Measurements from ENCODE around the gene EIF4G3. TPM values are rescaled to one million over a fixed set of nuclear protein-coding genes. Genes with fewer than 3 reads are reported as not detected.

The EIF4G3 gene
- polyA plus RNA-seq, 3 donors, result 5.1 to 34.2 (median 5.8) TPM

- no peaks in the 10 kb centered on the region for H3K9me3 Mint-ChIP-seq
- Histone ChIP-seq H3K27me3 (ENCODE audit: control insufficient read depth in 2 of 2, insufficient read depth in 2 of 2, low read length in 2 of 2) (no peaks in the 10 kb centered on the region), H3K4me3 (replicated peaks in 1 of 3; ENCODE audit: low read depth in 2 of 3, low read length in 3 of 3) (no peak overlapping the region), H4K20me1 (ENCODE audit: insufficient read depth, low read length) (peaks cover 28% of the 10 kb centered on the region), H3K9me3 (replicated peaks in 1 of 2; ENCODE audit: control insufficient read depth in 1 of 2, insufficient read depth in 1 of 2, low read length in 2 of 2) (no peaks in the 10 kb centered on the region), H3K27ac (ENCODE audit: low read depth in 1 of 2, low read length in 2 of 2) (no peak overlapping the region), H2AFZ (ENCODE audit: insufficient read depth, low read depth, low read length, poor library complexity, severe bottlenecking) (no peak overlapping the region), H3K36me3 (replicated peaks in 1 of 2; ENCODE audit: control insufficient read depth in 1 of 2, insufficient read depth in 2 of 2, low read length in 2 of 2) (peaks cover 41 to 64% of the 10 kb centered on the region in 2 donors), H3K79me2 (ENCODE audit: insufficient read depth, low read length) (no peaks in the 10 kb centered on the region), H3K4me2 (replicated peaks; ENCODE audit: extremely low read depth, low read length, poor library complexity, severe bottlenecking) (no peak overlapping the region), H3K9ac (ENCODE audit: insufficient read depth, low read length, poor library complexity, severe bottlenecking) (no peak overlapping the region), H3K4me1 (ENCODE audit: control insufficient read depth in 1 of 2, insufficient read depth in 2 of 2, low read length in 2 of 2) (no peaks in the 10 kb centered on the region)
- H3K27ac Mint-ChIP-seq, result no peak overlapping the region
- TF ChIP-seq, protein P1, sequence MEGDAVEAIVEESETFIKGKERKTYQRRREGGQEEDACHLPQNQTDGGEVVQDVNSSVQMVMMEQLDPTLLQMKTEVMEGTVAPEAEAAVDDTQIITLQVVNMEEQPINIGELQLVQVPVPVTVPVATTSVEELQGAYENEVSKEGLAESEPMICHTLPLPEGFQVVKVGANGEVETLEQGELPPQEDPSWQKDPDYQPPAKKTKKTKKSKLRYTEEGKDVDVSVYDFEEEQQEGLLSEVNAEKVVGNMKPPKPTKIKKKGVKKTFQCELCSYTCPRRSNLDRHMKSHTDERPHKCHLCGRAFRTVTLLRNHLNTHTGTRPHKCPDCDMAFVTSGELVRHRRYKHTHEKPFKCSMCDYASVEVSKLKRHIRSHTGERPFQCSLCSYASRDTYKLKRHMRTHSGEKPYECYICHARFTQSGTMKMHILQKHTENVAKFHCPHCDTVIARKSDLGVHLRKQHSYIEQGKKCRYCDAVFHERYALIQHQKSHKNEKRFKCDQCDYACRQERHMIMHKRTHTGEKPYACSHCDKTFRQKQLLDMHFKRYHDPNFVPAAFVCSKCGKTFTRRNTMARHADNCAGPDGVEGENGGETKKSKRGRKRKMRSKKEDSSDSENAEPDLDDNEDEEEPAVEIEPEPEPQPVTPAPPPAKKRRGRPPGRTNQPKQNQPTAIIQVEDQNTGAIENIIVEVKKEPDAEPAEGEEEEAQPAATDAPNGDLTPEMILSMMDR (IDR thresholded peaks at IDR 0.05), result no peak
- peaks cover 50 to 73% of the 10 kb centered on the region in 2 donors for H3K36me3 Mint-ChIP-seq
- intact Hi-C loops (cut with micrococcal nuclease), result no loop called here
- WGBS (ENCODE audit: insufficient coverage), result 97% methylated on average over 6 of the region's 7 CpGs
- H3K27me3 Mint-ChIP-seq (ENCODE audit: low read depth in 3 of 3), result peaks cover 2 to 7% (median 5%) of the 10 kb centered on the region in 3 donors
- no peaks in the 10 kb centered on the region for H3K4me1 Mint-ChIP-seq
- DNase-seq, result no peak
- H3K4me3 Mint-ChIP-seq, result no peak overlapping the region
These were observed 44.1 kb upstream of the EIF4G3 start for GRCh38 chr1:21220815-21221214.

DNA sequence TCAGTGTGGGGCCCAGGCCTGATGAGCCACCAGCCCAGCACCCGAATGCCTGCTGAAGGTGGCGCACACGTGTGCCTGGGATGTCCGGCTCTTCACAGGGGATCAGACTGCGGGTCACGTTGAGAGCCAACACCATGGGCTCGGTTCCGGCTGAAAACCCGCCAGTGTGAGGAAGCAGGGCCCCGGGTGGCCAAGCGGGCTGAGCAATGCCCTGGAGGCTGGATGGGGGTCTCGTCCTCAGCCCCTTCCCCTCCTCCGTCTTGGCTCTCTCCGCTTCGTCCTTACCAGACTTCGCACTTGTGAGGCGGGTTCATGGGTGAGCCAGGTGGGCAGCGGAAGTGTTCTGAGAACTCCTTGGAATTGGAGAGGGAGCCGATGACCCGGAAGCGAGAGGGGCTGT is 43.0 kb upstream of the EIF4G3 start:
- H3K9ac ChIP-seq (ENCODE audit: insufficient read depth, low read length, poor library complexity, severe bottlenecking), result no peak overlapping the region
- no peak for DNase-seq
- whole genome bisulfite sequencing (ENCODE audit: insufficient coverage), result 96% methylated on average over 19 of the region's 21 CpGs
- TF ChIP-seq, protein P1 (IDR thresholded peaks at IDR 0.05), result no peak
- H3K4me1 Mint-ChIP-seq, result no peaks in the 10 kb centered on the region
- H3K27ac Mint-ChIP-seq, result no peak overlapping the region
- H4K20me1 ChIP-seq (ENCODE audit: insufficient read depth, low read length), result peaks cover 28% of the 10 kb centered on the region
- H3K4me3 ChIP-seq (replicated peaks in 1 of 3; ENCODE audit: low read depth in 2 of 3, low read length in 3 of 3), result no peak overlapping the region
- no peak overlapping the region for H2AFZ ChIP-seq (ENCODE audit: insufficient read depth, low read depth, low read length, poor library complexity, severe bottlenecking)
- H3K36me3 ChIP-seq (replicated peaks in 1 of 2; ENCODE audit: control insufficient read depth in 1 of 2, insufficient read depth in 2 of 2, low read length in 2 of 2), result peaks cover 32 to 53% of the 10 kb centered on the region in 2 donors
- intact Hi-C loops (cut with micrococcal nuclease), result no loop called here
- H3K9me3 Mint-ChIP-seq, result no peaks in the 10 kb centered on the region
- peaks cover 2 to 7% (median 6%) of the 10 kb centered on the region in 3 donors for H3K27me3 Mint-ChIP-seq (ENCODE audit: low read depth in 3 of 3)
- no peaks in the 10 kb centered on the region for H3K27me3 ChIP-seq (ENCODE audit: control insufficient read depth in 2 of 2, insufficient read depth in 2 of 2, low read length in 2 of 2)
- H3K4me3 Mint-ChIP-seq, result no peak overlapping the region
- H3K36me3 Mint-ChIP-seq, result peaks cover 38 to 62% of the 10 kb centered on the region in 2 donors
- no peak overlapping the region for H3K27ac ChIP-seq (ENCODE audit: low read depth in 1 of 2, low read length in 2 of 2)
- no peaks in the 10 kb centered on the region for H3K79me2 ChIP-seq (ENCODE audit: insufficient read depth, low read length)
- no peak overlapping the region for H3K4me2 ChIP-seq (replicated peaks; ENCODE audit: extremely low read depth, low read length, poor library complexity, severe bottlenecking)
- no peaks in the 10 kb centered on the region for H3K9me3 ChIP-seq (replicated peaks in 1 of 2; ENCODE audit: control insufficient read depth in 1 of 2, insufficient read depth in 1 of 2, low read length in 2 of 2)
- H3K4me1 ChIP-seq (ENCODE audit: control insufficient read depth in 1 of 2, insufficient read depth in 2 of 2, low read length in 2 of 2), result no peaks in the 10 kb centered on the region
